GM18858 (cell line): ENCODE measurements around the gene RSPH10B2.
"Not testable (repeated sequence)": the region's sequence is repeated elsewhere in the genome, so short reads cannot be mapped to it uniquely, and the experiment has no call there.

Experiments
- ATAC-seq: cut with Tn5 transposase; IDR thresholded peaks from one replicate; pipeline ENCODE4 v1.9.1; 2021; ENCODE audit not compliant: unreplicated experiment

The RSPH10B2 gene

DNA sequence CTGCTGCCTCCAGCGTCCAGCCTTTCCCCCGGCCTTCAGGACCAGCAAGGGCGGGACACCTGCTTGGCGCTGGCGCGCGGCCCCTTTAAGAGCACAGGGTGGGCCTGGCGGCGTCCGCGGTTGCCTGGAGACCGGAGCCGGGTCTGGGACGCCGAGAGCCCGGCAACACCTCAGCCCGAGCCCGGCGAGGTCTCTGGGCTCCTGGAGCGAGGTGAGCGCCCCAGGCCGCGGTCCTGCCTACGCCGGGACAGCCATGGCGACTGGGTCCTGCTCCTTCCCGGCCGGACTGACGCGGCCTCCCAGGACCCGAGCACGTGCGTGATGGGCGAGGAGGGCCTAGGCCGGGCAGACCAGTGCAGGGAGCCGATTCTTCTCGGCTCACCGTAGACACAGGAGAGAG is at the start of gene RSPH10B2:
TSS of gene RSPH10B2 (plus strand) at position 140 of the 400 bp plus-strand sequence. CDS start 3,575 bp downstream, outside the sequence.
- not testable (repeated sequence) for ATAC-seq

GRCh38 chr7:6705959-6706665 is 47.8 kb upstream of the RSPH10B2 start:
- ATAC-seq: peak; percentile 17

DNA sequence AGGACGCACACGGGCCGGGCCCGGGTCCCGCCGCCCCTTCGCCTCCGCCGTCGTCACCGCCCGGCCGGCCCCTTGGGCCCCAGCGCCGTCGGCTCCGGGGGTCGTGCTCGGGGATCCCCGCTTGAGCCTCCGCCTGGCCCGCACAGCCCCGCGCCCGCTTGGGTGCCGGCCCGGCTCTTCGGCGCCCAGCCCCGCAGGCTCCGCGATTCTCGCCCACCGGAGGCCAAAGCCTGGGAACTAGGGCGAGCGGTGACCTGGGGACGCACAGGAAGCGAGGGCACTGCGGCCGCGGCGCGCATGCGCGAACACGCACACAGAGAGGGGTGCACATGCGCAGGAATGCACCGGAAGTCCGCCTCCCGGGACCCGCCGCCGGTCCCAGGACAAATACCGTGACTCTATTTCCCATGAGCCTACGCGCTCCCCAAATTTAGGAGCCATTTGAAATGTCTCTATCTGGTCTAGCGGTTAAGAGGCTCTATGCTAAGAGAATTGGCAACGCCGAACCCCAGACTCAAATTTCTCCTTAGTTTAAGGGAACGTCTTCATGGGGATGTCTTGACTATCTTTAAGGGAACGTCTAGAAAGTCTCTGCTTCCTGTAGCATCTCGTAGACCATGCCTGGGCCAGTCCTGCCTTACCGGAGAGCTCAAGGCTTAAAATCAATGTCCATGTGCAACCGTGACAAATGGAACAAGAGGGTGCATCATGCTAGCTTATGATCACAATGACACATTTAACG is 47.1 kb upstream of the RSPH10B2 start, which contains the start of gene ZNF12:
TSS of gene ZNF12 (minus strand) at position 282 of the 742 bp plus-strand sequence. CDS start 1,774 bp downstream, outside the sequence.
- peak; percentile 89 for ATAC-seq

- no peak for ATAC-seq
Measured at GRCh38 chr7:6708304-6708703, 45.6 kb upstream of the RSPH10B2 start.

GRCh38 chr7:6709808-6710207 is 44.1 kb upstream of the RSPH10B2 start:
- no peak for ATAC-seq

GRCh38 chr7:6714360-6714759 is 39.5 kb upstream of the RSPH10B2 start:
- ATAC-seq: no peak

- not testable (repeated sequence) for ATAC-seq
Measured at GRCh38 chr7:6715898-6716297, 38.0 kb upstream of the RSPH10B2 start.

DNA sequence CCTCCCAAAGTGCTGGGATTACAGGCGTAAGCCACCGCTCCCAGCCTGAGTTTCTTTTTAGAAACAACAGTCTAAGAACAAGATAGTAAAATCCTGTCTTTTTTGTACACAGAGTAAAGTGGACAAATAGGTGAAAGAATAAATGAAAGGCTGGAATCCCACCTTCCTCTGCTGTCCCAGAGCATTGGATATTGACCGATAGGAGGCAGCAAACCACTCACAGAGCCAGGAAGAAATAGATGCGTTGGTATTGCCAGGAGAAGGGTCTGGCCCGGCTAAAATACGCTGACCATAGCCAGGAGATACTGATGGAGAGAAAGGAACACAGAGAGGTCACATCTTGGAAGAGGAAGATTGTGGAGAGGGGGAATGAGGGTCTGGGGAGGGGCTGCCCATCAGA is 35.8 kb upstream of the RSPH10B2 start:
- ATAC-seq: no peak

- ATAC-seq: not testable (repeated sequence)
Measured at GRCh38 chr7:6724351-6724750, 29.6 kb upstream of the RSPH10B2 start.

DNA sequence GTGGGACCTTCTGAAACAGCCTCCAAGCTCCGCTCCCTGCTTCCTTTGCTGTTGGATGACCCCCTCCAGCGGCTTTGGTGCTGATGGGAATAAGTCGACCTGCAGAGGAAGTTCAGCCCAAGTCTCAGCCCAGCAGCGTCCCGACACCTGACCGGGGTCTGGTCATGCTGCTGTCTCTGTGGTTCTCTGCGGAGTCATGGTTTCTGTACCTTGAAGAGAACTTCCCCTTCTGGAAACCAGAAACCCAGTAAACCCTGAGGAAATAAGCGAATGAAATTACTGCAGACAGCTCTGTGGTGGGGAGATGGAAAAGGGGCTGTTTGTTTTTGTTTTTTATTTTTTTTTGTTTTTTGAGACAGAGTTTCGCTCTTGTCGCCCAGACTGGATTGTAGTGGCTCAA is 28.9 kb upstream of the RSPH10B2 start:
- peak; percentile 71 for ATAC-seq

DNA sequence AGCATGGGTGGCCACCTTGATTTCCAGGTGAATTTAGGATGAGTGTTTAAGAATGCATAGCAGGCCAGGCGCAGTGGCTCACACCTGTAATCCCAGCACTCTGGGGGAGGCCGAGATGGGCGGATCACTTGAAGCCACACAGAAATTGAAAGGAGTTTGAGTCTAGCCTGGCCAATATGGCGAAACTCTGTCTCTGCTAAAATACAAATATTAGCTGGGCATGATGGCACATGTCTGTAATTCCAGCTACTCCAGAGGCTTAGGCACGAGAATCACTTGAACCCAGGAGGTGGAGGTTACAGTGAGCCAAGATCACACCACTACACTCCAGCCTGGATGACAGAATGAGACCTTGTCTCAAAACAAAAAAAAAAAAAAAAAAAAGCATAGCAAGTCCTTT is 27.6 kb upstream of the RSPH10B2 start:
- ATAC-seq: not testable (repeated sequence)

DNA sequence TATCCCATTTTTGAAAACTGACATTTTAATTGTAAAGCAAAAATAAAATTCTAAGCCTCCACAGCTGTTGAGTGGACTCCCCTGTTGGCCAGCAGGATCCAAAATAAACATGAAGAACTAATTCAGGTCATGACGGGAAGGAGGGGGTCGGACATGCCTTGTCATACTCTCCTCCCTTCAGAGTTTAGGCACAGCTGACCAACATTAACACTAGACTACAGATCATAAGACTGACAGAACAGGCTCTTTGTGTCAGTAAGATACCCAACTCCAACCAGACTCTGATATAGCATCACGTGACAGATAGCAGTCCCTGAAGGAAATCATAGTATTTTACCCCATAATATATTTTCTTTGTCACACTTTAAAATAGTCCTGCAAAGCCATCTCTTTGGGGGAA is 26.2 kb upstream of the RSPH10B2 start:
- ATAC-seq: no peak

- ATAC-seq: not testable (repeated sequence)
Measured at GRCh38 chr7:6728893-6729491, 24.9 kb upstream of the RSPH10B2 start.

DNA sequence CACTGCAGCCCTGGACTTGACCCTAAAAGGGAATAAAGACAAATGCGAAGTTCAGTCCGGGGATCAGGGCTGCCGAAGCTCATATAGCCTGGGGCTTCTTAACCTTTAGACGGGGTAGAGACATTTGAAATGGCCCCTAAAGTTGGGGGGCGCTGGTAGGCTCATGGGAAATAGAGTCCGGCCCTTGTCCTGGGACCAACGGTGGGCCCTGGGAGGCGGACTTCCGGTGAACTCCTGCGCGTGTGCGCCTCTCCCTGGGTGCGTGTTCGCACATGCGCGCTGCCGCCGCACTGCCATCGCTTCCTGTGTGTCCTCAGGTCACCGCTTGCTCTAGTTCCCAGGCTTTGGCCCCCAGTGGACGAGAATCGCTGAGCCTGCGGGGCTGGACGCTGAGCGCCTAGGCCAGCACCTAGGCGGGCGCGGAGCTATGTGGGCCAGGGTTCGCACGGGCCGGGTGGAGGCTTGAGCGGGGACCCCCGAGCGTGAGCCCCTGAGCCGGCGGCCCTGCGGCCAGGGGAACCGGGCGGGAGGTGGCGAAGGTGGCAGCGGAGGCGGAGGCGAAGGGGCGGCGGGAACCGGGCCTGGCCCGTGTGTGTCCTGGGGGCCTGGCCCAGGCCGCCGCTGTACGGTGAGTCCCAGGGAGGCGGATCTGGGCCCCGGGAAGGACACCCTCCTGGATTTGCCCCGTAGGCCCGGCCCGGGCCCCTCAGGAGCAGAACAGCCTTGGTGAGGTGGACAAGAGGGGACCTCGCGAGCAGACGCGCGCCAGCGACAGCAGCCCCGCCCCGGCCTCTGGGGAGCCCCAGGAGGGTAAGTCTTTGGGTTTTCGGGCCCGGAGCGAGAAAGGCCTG is 24.2 kb upstream of the RSPH10B2 start:
- ATAC-seq: peak; percentile 87

GRCh38 chr7:6730343-6730633 is 23.6 kb upstream of the RSPH10B2 start:
- ATAC-seq: no peak

GRCh38 chr7:6738415-6738814 is 15.5 kb upstream of the RSPH10B2 start:
- ATAC-seq: not testable (repeated sequence)

DNA sequence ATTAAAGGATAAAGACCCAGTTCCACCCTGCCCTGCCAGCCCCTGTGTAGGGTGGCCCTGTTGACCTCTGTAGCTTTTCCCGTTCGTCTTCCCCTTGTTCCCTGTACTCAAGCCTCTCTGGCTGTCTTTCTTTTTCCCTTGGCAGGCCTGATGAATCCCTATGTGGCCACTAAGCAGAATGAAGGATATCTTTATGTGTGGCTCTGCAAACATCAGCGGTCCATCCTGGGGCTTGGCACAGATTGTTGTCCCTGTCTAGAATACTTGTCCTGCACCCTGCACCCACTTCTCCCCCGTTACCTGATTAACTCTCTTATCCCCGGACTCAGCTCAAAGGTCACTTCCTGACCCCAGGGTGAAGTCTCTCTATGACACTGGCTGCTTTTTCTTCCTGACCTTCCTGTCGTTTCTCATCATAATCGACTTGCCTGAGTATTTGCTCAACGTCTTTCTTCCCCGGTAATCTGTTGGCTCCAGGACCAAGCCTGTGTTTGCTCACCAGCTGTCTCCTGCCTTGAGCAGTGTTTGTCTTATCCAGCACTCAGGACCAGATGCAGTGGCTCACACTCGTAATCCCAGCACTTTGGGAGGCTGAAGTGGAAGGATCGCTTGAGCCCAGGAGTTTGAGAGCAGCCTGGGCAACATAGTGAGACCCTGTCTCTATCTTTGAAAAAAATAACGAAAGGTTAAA is 9.3 kb upstream of the RSPH10B2 start:
- ATAC-seq: not testable (repeated sequence)

GRCh38 chr7:6749335-6749734 is 4.6 kb upstream of the RSPH10B2 start:
- ATAC-seq: not testable (repeated sequence)

DNA sequence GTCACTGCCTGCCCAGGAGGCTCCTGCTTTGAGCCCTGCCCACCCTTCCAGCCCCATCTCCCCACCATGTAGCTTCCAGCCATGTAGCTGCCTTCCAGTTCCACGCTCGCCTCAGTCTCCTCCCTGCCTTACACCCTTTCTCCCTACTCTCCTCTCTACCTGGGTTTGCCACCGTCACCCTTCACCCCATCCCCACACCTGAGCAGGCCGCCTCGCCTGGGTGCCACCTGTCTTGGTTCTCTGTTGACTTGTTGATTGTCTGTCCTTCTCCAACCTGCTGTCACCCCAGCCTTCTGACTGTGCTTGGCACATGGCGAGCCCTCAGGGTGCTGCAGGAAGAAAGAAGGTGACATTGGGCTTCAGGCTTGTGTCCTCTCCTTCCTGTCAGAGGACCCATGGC is 3.7 kb upstream of the RSPH10B2 start:
- ATAC-seq: not testable (repeated sequence)

- ATAC-seq: not testable (repeated sequence)
Measured at GRCh38 chr7:6761186-6761585, 7.3 kb downstream of the RSPH10B2 start.
